ENCODE measurements around the gene AARSD1.
A peak's percentile ranks its signal among the peaks of the same experiment; 100 is the strongest.
"Not testable (repeated sequence)": the region's sequence is repeated elsewhere in the genome, so short reads cannot be mapped to it uniquely, and the experiment has no call there.

Gene AARSD1

DNA sequence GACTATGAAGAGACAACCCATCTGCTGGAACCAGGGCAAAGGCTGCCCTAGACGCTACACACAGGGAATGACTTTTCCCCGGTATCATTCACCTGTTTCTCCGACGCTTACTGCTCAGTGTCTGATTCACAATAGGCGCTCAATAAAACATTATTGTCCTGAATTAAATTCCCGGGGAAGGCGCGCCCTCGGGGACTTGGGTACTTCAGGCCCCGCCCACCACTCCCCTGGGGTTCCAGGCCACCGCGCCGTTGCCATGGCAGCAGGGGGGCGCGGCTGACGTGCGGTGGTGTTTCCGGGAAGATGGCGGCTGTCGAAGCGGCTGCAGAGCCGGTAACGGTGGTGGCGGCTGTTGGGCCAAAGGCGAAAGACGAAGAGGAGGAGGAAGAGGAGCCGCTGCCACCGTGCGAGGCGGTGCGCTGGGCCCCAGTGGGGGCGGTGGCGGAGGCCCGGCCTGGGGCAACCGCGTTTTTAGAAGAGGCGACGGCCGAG is 16.1 kb upstream of the AARSD1 start, which contains the start of gene RUNDC1:
Gene RUNDC1, plus strand, starts transcription at position 292 of the 492 bp plus-strand sequence. Its CDS starts 12 bp downstream, at position 304.
- peak; percentile 89 for DNase-seq

DNA sequence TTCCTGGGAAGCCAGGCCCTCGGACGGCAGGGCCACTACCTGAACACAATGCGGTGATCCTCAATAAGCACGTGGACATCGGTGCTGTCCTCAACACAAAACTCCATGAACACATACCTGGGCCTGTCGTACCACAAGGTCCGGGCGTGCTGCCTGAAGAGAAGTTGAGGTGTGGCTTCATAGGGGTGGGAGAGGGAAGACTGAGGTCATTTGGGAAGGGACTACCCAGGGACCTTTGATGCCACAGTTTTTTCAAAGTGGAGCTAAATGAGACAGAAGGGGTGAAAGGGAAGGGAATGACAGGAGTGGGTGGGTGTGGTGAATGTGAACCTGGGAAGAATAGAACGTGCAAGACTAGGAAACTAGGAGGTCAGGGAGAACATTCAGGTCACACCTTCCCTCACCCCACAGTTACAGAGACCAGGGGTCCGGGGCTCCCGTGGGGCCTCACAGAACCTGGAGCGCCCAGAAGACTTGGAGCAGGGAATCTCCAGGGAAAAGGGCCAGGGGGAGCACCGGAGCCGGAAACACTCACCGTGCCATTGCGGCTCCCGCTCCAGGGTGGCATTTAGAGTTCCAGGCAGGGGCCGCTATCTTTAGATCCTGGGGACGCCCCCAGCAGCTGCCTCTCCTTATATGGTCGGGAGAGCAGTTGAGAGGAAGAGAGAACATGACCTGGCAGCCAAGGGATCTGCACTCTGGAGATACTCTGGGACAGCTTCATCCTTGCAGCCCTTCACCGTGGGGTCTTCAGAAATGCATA is 15.4 kb upstream of the AARSD1 start, which contains the start of gene PTGES3L:
Gene PTGES3L, minus strand, starts transcription at position 570 of the 763 bp plus-strand sequence. Its CDS starts 27 bp downstream, at position 543.
- peak; percentile 73 for DNase-seq

DNA sequence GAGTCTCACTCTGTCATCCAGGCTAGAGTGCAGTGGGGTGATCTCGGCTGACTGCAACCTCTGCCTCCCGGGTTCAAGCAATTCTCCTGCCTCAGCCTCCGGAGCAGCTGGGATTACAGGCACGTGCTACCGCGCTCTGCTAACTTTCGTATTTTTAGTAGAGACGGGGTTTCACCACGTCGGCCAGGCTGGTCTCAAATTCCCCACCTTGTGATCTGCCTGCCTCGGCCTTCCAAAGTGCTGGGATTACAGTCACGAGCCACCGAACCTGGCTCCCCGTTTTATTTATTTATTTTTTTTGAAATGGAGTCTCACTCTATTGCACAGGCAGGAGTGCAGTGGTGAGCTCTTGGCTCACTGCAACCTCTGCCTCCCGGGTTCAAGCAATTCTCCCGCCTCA is 11.4 kb upstream of the AARSD1 start:
- DNase-seq = not testable (repeated sequence)

DNA sequence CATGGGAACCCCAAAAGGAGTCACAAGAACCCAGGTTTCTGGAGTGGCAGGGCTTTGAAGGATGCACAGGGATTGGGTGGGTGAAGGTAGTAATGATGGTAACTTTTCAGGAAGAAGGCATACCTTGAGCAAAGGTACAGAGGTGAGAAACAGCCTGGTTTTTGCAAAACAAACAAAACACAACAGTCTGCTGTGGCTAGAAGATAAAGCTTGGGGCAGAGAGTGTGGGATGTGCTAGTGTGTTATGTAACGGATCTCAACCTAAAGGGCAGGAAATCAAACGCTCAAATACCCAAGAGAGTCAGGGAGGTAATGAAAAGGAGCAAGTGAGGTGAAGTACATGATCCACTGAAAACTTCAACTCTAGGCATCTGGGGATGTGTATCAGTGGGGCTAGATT is 11.0 kb upstream of the AARSD1 start:
- no peak for DNase-seq

DNA sequence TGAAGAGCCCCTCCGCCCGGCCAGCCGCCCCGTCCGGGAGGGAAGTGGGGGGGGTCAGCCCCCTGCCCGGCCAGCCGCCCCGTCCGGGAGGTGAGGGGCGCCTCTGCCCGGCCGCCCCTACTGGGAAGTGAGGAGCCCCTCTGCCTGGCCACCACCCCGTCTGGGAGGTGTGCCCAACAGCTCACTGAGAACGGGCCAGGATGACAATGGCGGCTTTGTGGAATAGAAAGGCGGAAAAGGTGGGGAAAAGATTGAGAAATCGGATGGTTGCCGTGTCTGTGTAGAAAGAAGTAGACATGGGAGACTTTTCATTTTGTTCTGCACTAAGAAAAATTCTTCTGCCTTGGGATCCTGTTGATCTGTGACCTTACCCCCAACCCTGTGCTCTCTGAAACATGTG is 9.1 kb upstream of the AARSD1 start:
- not testable (repeated sequence) for DNase-seq

DNA sequence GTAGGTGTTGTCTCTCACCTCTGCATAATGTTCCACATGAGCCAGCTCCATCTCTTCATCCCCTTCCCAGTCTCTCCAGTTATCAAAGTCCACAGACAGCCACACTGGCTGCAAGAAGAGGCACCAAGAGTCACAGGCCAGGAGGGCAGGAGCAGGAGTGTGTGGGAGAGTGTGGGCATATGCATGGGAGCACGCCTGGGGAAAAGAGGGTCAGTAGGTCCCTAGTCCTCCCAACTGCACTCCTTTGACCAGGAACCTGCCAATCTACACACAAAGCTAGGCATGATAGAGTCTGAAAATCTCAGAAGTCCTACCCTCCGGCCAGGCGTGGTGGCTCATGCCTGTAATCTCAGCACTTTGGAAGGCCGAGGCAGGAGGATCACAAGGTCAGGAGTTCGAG is 7.3 kb upstream of the AARSD1 start:
- DNase-seq = no peak

DNA sequence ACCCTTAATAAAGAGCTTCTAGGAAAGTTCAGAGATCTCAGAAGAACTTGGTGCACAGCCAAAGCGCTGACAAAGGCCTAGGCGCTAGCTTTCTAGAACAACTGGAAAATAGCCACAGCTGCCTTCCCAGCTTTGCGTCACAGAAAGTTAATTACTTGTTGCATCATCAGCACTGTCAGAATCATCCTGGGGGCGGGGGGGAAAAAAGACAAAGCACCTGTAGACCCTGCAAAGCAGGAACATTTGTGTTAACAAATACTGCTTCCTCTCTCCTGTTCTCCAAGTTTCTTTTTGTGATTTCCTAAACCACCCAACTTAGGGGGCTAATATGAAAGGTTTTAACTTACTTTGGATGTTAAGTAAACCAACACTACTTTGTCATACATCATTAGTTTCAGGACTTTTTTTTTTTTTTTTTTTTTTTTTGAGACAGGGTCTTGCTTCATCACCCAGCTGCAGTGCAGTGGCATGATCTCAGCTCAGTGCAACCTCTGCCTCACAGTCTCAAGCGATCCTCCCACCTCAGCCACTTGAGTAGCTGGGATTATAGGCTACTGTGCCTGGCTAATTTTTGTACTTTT is 4.8 kb upstream of the AARSD1 start:
- no peak for DNase-seq

DNA sequence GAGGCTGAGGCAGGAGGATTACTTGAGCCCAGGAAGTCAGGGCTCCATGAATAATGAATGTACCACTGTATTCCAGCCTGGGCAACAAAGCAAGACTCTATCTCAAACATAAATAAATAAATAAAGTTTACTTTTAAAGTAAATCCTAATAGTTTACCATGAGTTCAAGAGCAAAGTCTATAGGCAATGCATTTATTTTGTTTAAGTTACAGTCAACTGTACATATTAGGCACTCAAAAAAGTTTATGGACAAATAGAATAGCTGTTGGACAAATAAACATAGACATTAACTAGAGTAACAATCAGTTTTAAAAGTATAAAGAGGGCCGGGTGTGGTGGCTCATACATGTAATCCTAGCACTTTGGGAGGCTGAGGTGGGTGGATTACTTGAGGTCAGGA is 3.7 kb upstream of the AARSD1 start:
- DNase-seq = no peak

DNA sequence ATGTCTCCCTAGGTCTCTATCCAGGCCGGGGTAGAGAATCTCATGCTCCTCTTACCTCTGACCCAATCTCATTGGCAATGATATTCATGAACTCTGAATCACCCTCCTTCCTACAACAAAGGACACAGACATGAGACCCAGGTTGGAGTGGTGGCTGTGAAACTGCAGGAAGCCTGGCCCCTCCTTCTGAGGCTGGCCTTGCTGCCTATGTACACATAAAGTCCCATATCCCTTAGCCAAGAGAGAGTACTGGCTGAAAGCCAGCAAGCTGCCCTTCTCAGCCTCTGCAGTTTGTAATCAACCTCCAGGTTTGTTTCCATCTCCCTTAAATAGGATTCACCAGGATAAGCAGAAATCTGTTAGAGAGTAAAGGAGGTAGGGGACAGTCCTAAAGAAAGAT is 10.6 kb downstream of the AARSD1 start:
- DNase-seq = no peak

DNA sequence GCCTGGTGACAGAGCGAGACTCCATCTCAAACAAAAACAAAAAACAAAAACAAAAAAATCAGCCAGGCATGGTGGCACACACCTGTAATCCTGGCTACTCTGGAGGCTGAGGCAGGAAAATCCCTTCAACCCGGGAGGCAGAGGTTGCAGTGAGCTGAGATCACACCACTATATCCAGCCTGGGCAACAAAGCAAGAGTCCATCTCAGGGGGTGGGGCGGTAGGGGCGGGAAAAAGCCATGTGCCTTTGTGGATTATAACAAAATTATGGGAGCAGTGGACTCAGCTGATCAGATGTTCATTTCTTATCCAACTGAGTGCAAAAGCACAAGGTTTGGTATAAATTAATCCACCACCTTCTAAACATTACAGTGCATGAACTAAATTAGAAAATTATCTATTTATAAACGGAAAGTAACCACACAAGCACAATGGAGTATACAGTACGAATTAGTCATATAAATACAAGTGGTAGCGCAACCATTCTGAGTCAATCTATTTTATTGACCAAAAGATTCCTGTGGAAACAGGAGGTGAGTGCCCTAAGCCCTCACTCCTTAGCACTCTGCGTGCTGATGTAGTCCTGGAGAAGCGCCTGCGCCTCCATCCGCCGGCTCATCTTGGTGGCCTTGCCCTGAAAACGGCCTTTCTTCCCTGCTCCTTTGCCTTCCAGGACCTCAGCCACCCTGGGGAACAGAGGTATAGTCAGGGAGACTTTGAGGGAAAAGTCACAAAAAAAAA is 14.0 kb downstream of the AARSD1 start:
- no peak for DNase-seq

DNA sequence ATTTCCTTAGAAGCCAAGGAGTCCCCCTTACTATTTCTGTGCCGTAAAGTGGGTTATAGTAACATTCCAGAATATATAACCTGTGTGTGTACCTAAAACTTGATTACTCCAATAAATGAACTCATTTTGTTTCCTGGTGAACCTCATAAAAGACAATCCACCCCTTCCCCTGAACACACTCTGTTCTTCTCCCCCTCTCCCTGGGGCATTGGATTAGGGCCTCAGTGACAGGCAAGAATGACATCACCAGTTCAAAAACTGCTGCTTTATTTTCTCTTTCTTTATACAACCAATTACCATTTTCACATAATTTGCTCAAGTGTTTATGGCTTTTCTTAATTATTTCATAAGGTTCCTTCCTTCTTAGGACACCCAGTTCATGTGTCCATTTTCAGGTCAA is 17.4 kb downstream of the AARSD1 start:
- no peak for DNase-seq

DNA sequence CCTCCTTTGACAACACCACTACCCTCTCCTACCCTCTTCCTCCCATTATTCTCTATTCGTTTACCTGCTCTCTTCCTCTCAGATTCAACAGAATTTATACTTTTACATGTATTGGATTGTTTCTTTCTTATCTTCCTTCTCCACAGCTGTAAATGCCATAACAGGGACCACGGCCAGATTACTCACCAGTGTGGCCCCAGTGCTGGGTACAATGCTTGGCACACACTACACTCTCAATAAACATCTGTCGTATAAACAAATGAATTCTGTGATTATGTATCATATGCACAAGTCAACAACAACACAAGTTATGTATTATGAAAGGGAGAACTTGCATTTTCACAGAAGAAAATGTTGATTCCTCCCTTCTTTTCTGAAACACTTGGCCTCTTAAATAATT is 20.0 kb downstream of the AARSD1 start:
- no peak for DNase-seq

DNA sequence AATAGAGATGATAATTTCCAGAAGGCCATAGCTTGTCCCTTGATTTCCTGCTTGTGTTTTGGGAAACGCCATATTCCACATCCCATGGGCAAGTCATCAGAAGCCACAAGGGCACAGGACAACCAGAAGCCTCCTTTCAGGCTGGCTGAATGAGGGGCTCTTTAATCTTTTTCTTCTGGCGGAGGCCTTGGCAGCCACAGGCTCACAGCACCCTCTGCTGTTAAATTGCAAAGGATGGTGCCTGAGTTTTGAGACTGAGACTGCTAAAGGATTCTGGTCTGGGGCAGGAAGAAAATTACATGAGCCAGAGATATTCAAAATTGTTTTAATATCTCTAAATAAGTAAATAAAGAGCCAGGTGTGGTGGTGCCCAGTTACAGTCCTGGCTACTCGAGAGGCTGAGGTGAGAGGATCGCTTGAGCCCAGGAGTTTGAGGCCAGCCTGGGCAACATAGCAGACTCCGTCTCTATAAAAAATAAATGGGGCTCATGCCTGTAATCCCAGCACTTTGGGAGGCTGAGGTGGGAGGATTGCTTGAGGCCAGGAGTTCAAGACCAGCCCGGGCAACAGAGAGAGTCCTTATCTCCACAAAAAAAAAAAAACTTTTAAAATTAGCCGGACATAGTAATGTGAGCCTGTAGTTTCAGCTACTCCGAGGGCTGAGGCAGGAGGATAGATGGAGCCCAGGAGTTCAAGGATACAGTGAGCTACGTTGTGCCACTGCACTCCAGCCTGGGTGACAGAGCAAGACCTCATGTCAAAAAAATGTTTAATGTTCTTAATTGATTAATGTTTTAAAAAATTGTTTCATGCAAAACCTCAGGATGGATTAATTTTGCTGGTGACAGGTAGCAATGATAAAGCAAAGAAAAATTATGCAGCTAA is 26.3 kb downstream of the AARSD1 start:
- peak; percentile 63 for DNase-seq

DNA sequence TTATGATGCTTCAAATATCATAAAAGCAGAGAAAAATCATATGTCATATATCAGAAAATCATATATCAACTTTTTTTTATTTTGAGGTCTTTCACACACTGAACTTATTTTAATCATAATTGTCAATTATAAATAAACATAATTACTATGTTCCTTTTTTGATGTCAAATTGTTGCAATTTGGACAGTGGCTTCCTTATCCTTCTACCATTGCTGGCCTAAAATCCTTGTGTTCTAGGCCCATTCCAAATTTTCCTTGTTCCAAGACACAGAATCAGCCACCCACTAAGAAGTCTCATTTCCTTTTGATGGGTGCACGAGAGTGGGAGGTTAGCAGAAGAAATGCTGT is 34.8 kb downstream of the AARSD1 start:
- no peak for DNase-seq

DNA sequence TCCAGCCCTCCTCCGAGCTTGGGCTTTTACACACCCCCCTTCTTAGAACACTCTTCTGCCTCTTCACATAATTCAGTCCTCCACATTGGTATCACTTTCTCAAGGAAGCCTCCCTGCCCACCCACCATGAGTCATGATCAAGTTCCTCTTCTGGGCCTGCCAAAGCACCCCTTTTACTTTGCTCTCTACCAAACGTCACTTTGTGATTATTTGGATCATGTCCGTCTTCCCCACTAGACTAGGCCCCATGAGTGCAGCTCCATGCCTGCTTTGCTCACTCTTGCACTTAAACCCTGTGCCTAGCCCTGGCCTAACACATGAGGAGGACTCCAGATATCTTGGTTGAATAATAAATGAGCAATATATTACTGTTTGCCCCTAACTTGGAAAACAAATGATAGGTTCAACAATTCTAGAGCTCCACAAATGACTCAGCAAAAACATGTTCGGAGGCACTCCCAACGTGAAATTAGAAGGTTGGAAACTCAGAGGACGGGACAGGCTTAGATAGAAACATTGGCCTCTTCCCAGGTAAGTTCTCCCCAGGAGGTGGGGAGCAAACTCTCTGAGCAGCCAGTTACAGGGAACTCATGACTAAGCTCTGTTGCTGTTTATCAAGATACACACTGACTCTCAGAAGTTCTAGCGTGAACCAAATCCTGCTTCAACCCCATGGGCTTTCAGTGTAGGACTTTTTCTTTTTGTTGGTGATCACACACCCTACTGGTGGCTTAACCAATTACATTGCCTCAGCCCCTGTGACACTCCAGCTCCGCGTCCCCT is 35.3 kb downstream of the AARSD1 start:
- DNase-seq = peak; percentile 70

DNA sequence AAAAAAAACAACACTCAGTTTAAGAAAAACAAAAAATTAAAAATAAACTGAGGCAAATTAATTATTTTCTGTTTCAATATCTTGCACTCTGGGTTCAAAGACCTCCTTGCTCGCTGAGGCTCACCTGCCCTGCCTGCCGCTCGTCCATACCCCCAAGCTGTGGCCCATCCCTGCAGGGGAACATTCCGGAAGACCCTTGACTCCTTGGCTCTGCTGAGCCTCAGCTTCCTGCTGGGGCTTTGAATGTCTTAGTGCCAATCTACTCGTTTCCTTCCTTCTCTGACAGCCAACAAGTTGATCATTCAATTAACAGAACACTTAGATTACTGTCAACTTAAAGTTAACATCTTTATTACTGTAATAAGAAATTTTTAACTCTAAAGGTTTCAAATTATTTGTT is 39.4 kb downstream of the AARSD1 start:
- no peak for DNase-seq

DNA sequence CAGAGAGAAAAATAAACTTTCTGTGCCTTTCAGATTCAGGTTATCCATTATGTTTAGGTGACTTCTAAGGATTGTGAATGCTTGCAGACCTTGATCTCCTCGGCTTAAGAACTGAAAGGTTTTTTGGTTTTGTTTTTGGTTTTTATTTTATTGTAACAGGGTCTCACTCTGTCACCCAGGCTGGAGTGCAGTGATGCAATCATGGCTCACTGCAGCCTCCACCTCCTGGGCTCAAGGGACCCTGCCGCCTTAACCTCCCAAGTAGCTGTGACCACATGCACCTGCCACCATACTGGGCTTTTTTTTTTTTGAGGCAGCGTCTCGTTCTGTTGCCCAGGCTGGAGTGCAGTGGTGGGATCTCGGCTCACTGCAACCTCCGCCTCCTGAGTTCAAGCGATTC is 40.8 kb downstream of the AARSD1 start:
- not testable (repeated sequence) for DNase-seq

DNA sequence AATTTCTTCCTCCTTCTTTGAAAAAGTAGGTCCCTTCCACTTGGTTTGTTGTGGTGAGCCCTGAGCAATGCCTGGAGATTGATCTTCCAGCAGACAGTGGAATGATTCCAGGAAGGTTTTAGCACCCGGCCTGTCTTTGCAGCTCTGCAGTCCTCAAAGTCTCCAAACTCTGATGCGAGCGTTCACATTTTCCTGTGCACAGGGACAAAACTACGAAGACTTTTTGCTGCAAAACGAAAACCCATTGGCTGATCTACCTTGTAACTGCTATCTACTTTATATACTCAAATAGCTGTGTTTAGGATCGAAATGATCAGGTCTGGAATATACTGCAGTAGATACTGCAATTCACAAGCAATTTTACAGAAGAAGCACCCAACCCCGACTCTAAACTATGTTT is 42.0 kb downstream of the AARSD1 start:
- DNase-seq = no peak

DNA sequence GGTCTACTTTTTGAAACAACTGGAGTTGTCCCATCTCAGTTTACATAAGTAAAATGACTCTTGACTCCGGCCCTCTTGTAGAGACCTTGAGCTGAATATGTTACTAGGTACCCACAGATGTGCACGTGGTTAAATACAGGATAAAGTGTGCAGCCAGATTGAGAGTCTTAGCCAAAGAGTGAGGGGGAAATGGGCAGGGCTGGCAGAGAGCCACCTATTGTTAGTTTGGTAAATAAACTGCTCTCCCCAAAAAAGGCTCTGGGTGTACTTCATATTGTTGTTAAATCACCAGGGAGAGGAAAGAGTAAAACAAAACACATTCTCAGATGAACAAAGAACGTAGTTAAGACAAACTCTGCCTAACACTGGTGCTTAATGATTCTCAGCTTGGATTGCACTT is 43.3 kb downstream of the AARSD1 start:
- no peak for DNase-seq

DNA sequence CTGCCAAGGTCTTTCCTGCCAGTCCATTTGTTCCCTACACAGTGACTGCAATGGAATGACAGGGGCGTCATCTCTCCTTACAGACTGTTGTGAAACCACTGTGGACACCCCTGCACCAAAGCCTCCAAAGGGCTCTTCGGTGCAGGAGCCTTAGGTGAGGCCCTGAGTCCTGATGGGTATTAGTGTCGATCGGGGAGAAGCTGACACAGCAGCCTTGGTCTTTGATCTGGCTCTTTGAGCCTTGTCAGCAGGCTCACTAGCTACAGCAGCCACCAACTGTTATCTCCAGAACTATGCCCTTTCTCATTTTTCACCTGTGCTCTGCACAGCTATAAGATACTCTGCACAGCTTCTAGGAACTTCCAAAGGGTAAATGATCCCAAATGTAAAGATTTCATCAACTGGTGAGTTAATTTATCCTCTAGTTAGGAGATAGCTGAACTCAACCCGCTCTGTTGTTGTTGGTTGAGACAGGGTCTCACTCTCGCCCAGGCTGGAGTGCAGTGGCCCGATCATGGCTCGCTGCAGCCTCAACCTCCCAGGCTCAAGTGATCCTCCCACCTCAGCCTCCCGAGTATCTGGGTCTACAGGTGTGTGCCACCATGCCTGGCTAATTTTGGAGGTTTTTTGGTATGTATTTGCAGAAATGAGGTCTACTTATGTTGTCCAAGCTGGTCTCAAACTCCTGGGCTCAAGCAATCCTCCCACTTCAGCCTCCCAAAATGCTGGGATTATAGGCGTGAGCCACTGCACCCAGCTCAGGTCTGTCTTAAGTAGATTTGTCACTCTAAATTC is 44.0 kb downstream of the AARSD1 start:
- no peak for DNase-seq

Measured in fibroblast of skin of scalp (primary cell).